ENCODE data around the gene ASPRV1.
A peak's percentile ranks its signal among the peaks of the same experiment; 100 is the strongest.

Gene ASPRV1

DNA sequence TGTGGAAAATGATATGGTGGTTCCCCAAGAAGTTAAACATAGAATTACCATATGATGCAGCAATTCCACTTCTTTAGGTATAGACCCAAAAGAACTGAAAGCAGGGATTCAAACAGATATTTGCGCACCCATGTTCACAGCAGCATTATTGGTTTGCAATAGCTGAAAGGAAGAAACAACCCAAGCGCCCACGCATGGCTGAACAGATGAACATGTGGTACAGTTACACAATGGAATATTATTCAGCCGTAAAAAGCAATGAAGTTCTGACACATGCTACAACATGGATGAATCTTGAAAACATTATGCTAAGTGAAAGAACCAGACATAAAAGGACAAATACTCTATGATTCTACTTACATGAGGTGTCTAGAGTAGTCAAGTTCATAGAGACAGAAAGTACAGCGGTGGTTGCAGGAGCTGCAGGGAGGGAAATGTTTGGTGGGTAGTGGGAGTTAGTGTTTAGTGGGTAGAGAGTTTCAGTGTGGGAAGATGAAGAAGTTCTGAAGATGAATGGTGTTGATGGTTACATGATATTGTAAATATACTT, 26.7 kb upstream of the ASPRV1 start:
- DNase-seq, result no peak

DNA sequence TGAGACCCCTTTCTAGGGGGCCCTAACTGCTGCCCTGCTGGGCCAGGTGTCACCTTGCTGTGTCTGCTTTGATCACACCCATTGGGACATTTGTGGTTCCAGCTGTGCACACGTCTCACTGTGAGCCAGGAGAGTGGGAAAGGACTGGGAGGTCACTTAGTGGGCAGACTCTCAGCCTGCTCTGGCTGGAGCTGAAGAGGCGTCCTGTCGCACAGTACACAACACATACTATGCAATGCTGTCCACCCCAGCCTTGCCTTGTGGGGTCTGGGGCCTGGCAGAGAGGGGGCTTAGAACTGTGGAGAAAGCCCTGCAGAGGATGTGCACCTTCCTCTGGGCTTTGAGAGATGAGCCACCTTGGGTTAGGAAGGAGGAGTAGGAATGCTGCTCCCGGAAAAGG, 25.3 kb upstream of the ASPRV1 start:
- DNase-seq, result no peak

DNA sequence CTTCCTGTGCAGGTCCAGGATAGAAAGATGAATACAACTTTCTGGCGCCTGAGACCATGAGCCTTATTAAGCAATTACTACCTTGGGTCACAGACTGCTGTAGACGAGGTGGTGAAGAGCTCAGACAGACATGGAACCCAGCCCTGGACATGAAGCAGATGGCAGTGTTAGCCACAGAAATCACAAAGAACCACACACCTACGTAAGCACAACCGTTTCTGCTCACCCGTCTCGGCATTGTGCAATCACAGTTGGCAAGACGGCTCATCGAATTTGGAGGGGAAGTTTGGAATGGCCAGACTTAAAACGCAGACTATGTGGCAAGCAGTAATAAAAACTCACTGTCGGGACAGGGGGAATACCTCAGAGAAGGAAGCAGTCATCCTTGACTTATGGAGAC, 24.3 kb upstream of the ASPRV1 start:
- DNase-seq, result peak; percentile 96 to 97

DNA sequence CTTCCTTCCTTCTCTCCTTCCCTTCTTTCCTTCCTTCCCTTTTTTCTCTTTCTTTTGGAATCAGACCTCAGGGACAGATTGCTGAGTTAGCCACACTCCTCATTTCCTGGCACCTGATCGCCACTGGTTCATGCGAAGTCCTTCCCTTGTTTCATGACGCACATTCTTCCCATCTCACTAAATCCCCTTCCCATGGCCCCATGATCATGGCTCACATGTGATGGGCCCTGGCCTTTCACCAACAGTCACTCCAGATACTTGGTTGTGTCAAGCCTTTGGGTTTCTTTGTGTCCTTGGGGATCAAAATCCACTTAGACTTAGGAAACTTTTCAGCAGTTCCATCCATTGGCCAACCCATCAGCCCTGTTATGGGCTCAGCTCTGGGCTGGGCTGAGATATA, 23.8 kb upstream of the ASPRV1 start:
- DNase-seq, result no peak

DNA sequence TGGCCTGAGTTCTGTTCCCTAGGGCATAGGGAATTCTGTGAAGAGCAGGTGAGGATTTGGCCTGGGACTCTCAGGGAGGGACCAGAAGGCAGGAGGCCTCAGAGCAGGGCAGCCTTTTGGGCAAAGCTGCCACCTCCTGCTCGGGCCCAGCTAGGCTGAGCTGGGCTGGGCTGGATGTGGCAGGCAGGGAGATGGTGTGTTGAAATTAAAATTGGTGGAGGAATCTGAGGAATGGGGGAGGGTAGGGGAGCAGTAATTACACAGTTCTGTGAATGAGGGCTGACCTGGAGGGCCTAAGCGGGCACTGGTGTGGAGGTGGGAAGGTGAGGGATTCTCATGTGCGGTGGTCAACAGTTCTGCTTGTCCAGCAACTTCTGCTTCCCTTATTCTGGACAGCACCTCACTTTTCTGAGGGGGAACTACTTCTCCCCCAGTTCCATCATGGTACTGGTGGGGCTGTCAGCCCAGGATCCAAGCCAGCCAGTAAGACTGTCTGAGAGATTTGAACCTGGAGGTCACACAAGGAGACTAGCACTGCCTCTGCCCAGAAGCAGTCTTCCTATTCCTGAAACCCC, 22.0 kb upstream of the ASPRV1 start:
- no peak for DNase-seq

DNA sequence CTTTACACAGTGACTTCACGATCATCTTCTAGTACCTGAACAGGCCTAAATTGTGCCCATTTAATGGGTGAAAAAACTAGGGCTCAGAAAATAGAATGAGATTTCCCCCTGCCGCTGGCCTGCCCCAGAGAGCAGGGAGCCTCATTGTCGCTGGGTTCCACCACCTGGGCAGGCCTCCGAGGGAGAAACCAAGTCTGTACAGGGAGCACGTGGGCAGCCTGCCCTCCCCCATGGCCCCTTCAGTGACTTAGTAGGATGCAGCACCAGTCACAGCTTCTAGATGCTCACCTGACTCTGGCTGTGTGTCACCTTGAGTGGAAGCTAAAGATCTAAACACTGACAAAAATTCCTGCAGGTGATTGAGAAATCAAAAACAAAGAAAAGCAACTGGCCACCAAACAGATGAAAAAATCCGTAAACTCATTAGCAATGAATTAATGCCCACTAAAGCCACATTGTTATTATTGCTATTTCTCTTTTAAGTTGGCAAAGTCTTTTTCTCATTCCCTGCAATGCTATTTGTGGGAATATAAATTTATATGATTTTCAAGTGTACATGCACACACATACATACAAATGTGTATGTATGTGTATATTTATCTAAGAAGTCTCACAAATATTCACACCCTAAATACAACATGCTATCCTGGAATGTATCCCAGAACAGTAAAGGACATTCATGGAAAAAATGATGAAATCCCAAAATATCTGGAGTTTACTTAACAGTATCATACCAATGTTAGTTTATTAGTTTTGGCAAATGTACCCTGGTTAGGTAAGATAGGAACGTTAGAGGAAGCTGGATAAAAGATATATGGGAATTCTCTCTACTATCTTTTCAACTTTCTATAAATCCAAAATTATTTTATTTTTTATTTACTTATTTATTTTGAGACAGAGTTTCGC, 18.7 kb upstream of the ASPRV1 start:
- no peak for DNase-seq

DNA sequence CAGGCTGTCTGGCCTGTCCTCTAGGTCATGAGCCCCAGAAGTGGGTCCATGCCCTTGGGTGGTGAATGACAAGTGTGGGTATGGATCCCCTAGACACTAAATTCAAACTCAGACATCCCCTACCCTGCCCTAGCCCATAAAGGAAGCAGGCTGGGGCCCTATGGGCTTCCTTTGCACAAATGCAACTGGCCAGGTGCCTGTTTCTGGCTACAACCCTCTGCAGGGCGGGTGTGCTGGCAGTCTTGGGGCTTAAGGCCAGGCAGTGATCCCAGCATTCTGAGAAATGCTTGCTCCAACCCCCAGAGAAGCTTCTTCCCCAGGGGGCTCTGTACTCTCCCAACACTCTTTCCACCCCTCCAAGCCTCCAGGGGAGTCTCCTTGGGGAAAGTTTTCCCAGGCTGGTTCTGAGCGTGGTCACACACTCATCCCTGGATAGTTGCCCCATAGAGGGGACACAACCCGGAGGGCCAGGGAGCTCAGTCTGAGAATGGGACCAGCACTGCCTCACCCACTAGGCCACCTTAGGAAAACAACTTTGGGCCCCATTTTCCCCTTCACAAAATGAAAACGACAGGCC, 16.6 kb upstream of the ASPRV1 start:
- DNase-seq, result no peak

DNA sequence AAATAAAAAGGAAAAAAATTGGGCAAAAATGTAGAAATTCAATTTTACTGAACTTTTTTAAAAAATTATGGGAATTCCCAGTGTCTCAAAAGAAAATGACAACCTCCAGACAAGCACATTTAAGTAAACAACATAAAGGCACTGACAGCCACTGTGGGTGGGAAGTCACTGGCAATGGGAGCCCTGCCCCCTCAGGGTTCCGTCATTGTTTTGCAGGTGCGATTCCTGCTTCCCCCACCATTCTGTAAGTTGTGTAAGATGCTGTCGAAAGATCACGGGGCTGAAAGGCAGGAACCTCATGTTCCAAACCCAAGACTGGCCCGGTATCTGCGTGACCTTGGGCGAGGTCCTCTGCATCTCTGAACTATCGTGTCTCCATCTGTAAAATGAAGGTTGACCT, 15.8 kb upstream of the ASPRV1 start:
- no peak for DNase-seq

DNA sequence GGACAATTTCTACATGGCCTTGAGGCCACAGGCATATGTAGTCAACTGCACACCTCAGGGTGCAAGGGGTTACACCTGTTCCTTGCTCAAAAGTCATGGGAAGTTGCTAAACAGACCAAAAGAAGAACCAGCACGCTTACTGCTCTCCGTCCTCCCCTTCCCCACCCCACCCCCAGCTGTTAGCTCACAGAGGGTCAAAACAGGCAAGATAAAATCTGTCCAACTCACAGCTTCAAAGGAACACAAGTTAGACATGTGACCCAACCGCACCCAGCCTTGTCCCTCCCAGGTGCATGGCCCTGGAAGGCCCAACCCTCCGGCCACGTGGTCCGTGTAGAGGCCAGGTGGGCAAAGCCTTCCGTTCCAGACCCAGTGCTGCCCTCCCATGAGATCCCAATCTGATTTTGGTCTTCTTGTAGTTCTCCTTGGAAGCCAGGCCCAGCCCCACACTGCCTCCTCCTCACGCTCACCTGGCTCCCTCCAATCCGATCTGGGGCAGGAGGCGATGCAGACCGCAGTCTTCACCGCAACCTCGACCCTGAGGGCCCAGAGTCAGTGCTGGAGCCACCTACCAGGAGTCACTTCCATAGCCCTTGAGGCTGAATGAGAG, 14.5 kb upstream of the ASPRV1 start:
- no peak for DNase-seq

DNA sequence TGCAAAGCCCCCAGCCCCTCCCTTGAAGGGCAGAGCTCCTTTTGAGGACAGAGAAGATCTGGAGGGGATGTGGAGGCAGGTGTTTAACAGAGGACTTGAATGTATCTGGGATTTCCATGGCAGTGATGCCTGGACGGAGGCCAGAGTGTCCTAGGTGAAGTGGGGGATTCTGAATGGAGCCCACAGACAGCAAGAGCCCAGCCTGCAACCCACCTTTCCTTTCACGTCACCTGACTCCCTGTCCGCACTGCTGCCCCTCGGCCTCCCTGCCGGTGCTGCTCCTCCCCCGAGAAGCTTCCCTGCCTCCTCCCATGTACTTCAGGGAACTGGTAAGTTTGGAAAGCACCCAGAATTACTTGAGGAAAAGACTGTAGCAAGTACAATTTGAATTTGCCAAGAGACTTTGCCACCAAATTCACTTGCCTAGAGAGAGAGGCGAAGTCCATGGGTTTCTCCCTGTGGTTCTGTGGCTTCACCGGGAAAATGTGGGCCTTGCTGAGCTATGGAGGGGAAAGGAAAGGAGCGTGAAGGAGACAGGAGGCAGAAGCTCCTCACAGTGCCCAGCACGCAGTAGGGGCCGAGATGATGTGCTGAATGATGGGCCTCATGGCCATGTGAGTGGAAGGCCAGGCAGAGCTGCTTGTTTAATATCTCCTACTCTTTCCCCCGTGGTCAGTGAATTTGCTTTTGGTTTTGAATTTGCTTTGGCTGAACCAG, 13.9 kb upstream of the ASPRV1 start:
- DNase-seq, result no peak

DNA sequence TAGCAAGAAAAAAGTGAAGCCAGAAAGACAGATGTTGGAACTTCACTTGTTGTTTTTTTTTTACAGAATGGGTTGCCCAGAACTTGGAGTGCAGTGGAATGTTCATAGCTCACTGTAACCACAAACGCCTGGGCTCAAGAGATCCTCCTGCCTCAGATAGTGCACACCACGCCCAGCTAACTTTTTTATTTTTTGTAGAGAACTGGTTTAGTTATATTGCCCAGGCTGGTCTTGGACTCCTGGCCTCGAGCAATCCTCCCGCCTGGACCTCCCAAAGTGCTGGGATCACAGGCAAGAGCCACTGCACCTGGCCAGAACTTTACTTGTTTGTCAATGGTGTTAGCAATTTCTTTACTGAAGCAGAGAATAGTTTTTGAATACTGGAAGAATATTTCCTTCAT, 11.9 kb upstream of the ASPRV1 start:
- DNase-seq, result no peak

DNA sequence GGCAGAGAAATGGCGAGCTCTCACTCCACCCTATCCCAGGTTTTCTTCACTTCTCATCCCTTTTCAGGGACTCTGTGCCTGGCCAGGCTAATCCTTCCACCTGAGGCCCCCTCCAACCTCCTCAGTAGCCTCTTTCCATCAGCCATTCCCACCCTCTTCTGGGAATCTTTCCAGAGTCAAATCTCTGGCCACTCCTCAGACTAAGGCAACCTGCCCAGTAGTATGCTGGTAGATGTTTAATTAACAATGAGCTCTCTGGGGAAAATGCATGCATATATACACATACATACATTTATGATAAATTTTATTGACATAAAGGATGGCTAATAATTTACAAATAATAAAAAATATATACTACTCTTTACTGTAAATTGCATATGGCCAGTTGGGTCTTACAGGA, 11.4 kb upstream of the ASPRV1 start:
- no peak for DNase-seq

DNA sequence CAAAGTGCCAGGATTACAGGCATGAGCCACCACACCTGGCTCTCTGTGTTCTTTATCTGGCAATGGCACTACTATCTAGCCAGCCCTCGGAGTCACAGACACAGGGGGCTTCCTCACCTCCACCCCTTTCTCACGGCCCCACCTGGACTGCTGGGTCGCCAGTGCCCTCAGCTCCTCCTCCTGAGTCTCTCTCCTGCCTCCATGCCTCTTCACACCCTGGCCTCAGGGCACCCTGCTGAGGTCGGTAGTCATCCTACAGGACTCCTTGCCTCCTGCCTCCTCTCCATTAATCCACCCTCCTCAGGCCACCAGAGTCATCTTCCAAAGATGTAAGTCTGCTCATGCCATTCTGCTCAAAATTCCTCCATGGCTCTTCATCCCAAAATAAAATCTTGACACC, 8.6 kb upstream of the ASPRV1 start:
- no peak for DNase-seq

DNA sequence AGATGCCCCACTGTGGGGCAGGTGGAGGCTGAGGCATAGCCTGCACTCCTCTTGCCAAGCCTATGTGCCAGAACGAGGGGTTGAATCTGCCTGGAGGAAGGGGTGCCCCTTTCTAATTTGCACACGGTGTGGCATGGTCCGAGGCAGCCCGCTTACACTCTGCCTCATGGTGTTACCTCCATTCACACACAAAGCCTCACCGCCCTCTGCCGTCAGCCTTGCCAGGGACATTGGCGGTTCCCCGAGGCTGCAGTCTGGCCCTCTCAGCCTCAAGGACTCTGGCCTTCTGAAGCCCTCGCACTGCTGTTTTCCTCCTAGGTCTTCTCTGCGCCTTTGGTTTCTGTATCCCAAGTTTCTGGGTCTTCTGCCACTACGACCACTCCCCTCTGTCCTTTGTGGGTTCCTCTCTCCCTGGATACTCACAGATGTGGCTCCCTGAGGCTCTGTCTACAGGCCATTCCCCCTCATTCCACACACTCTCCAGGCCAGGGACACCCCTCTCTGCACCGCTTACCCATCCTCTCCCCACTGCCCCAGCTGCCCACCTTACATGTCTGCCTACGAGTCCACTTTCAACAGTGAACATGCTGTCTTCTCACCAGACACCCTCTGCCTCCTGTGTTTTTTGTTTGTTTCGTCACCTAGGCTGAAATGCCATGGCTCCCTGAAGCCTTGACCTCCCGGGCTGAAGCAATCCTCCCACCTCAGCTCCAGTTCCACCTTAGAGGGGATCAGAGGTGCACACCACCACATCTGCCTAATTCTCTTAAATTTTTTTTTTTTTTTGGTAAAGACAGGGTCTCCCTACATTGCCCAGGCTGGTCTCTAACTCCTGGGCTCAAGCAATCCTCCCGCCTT, 7.9 kb upstream of the ASPRV1 start:
- no peak for DNase-seq

DNA sequence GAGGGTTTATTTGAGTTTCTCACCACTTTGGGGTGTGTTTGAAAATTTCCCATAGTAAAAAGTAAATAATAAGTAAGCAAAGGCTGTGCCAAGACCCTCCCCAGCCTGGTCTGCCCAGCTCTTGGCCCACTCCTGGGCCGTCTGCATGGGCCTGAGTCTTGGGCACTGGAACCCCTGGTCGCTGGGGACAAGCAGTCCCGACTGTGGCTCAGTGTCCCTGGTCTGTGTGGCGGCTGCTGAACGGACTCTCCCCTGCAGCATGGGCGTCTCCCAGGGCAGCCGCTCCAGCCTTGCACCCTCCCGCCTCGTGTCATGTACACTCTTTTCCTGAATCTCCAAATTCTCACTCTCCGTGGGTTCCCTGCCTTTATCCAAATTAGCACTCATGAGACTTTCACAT, 7.2 kb upstream of the ASPRV1 start:
- no peak for DNase-seq

DNA sequence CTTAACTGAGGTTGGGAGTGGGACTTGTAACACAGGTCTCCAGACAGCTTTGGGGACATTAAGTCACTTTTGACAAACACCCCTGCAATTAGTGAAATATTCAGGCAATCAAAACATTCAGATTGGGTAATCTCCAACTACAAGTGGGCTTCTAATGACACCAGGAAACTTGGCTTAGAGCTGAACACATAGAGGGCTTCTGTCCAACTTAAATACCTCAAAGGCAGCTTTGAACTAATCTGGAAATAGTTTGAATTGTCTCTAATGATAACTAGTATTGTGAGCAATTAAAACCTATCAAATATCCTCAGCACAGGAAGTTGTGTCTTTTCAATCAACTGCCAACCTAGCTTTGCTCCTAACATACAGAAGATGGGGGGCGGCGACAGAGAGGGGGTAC, 5.1 kb upstream of the ASPRV1 start:
- no peak for DNase-seq

DNA sequence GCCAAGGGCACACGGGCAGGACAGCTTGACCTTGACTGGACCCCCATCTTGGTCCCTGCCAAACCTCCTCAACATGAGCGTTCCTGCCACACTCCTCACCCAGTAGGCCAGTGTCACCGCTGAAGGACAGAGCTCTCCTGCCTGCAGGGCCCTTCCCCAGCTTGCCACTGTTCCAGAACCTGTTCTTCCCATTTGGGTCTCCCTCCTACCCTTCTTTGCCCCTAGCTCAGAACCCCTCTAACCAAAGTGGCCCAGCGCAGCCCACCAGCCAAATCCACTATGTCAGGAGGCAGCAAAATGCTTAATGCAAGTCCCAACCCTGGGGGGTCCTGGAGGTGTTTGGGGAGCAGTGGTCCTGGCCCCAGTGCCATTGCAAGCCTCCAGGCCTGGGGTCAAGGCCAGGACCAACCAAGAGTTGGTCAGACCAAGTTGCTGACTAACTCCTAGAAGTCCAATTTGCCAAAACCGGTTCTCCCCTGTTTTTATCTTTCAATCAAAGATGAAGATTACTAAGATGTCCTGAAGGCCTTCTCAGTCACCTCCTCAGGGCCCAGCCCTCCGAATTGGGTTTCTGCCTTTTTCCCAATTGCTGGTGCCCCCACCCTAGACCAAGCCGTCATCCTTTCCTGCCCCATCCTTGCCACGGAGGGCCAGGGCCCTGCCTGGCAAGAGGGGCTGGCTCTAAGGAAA, 4.5 kb upstream of the ASPRV1 start:
- no peak for DNase-seq

DNA sequence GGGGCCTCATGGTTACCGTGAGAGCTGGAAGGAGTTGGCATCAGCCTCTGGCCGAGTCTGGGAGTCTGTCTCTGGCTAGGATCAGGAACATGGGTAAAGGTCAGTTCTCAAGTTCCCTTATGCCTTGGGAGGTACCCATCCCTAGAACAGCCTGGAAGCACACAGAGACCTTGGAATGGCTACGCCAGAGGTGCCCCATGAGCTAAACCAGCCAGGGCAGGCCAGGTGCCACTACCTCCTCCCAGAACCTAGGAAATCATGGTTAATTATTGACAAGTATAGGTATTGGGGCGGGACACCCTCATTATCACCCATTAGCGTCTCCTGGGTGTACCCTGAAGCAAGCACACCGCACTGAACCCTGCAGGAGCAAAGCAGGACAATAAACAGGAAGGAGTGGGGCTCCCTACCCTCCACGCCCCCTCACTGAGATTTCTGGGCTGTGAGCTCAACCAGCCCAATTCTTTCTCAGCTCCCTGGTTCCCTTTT, 3.0 kb upstream of the ASPRV1 start:
- DNase-seq, result no peak

DNA sequence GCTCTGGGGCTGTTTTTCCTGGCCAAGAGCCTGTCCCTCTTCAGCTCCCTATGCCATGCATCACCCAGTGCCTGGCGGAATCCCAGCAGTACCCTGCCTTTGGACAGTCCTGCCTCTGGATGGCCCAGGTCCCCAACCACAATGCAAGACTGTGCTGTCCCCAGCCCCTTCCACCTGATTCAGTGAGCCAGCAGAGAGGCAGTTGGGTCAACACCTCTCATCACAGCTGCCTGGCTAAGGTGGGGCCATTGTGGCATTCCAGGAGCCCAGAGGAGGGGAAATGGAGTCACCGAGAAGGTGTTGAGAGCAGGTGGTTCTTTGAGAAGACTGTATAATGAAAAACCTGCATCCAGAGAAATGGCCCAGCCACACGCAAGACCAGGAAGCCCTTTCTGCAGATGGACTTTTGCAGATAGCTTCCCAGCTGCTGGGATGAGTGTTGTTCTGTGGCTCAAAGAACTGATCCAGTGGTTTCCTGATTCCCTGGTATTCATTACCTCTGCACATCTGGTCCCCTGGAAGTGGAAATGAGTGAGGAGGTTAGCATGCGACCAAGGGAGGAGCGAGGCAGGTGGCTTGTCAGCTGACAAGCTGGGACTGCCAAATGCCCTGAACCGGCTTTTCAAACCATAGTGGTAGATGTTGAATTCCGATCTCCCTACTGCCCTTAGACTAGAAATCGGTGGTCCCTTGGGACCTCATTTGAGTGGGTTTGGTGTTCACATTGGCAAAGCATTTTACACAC, 1.7 kb upstream of the ASPRV1 start:
- no peak for DNase-seq

DNA sequence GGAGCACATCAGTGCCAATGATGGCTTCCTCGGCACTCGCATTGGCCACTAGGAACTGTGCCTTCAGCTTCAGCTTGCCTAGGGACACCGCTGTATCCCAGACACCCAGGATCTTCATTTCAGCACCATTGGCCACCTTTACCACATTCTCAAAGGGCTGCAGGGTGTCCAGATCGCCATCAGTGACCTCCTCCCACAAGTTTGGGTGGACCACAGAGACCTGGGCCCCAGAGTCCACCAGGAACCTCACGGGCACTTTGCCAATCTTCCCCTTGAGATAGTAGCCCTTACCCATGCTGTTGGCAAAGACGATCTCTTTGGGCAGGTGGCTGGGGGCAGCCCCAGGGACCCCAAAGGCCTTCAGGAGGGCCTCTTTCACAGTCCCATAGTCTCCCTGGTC, 610 bp downstream of the ASPRV1 start:
- no peak for DNase-seq
